Measurements from ENCODE around the gene PACSIN2. TPM values are rescaled to one million over a fixed set of nuclear protein-coding genes. Genes with fewer than 3 reads are reported as not detected.

Gene PACSIN2
- total and polyA plus RNA-seq, 10 of the 15 experiments (the other 5 are each of a cell fraction or from before 2014, with no cell fraction given) = 0.93 to 78.7 (median 46.8) TPM

GRCh38 chr22:42871146-42872050, 143.6 kb downstream of the PACSIN2 start (continued):
- TF ChIP-seq CUX1 (IDR thresholded peaks at IDR 0.05; ENCODE audit: insufficient replicate concordance, low read depth, low read length) = no peak
- TF ChIP-seq PKNOX1 (IDR thresholded peaks at IDR 0.05) = no peak
- no peak for TF ChIP-seq SKIL (IDR thresholded peaks at IDR 0.05; ENCODE audit: low read depth, poor library complexity, severe bottlenecking)
- no peak for TF ChIP-seq PRDM15 (CRISPR knock-in tag; IDR thresholded peaks at IDR 0.05)
- no peak for TF ChIP-seq MAX (IDR thresholded peaks at IDR 0.05; ENCODE audit: low read depth, low read length)
- no peak for TF ChIP-seq IRF5 (IDR thresholded peaks at IDR 0.05; ENCODE audit: borderline replicate concordance)
- TF ChIP-seq MXI1 (IDR thresholded peaks at IDR 0.05; ENCODE audit: low read depth, low read length) = no peak
- no peak for TF ChIP-seq RUNX3 (IDR thresholded peaks at IDR 0.05; ENCODE audit: low read length)
- no peak for TF ChIP-seq FOXM1 (IDR thresholded peaks at IDR 0.05; ENCODE audit: low read depth, low read length)

Measured in GM12878 (cell line).